Ishikawa (cell line): ENCODE results near the gene EEA1.

Source experiments
- CEBPB ChIP-seq: IDR thresholded peaks from 2 replicates; pipeline ENCODE4 v1.6.1; 2012
- CREB1 ChIP-seq: IDR thresholded peaks from 2 replicates; pipeline ENCODE4 v1.6.1; 2012; ENCODE audit warnings: low read depth
- EGR1 ChIP-seq: IDR thresholded peaks from 2 replicates; pipeline ENCODE4 v1.6.1; 2012
- EP300 ChIP-seq: IDR thresholded peaks from 2 replicates; pipeline ENCODE4 v1.6.1; 2012; ENCODE audit warnings: borderline replicate concordance
- FOXM1 ChIP-seq: IDR thresholded peaks from 2 replicates; pipeline ENCODE4 v1.6.1; 2012; ENCODE audit warnings: low read depth, borderline replicate concordance
- MAX ChIP-seq: IDR thresholded peaks from 2 replicates; pipeline ENCODE4 v1.6.1; 2012
- NFIC ChIP-seq: IDR thresholded peaks from 2 replicates; pipeline ENCODE4 v1.6.1; 2012
- RAD21 ChIP-seq: IDR thresholded peaks from 2 replicates; pipeline ENCODE4 v1.6.1; 2012; ENCODE audit warnings: low read depth
- REST ChIP-seq: IDR thresholded peaks from 2 replicates; pipeline ENCODE4 v1.6.1; 2012; ENCODE audit warnings: low read depth, mild to moderate bottlenecking
- TAF1 ChIP-seq: IDR thresholded peaks from 2 replicates; pipeline ENCODE4 v1.6.1; 2012; ENCODE audit warnings: low read depth, mild to moderate bottlenecking
- TCF12 ChIP-seq: IDR thresholded peaks from 2 replicates; pipeline ENCODE4 v1.6.1; 2012; ENCODE audit warnings: low read depth
- TEAD4 ChIP-seq: IDR thresholded peaks from 2 replicates; pipeline ENCODE4 v1.6.1; 2012
- USF1 ChIP-seq: IDR thresholded peaks from 2 replicates; pipeline ENCODE4 v1.6.1; 2012
- YY1 ChIP-seq: IDR thresholded peaks from 2 replicates; pipeline ENCODE4 v1.6.1; 2012; ENCODE audit warnings: low read depth
- ZBTB7A ChIP-seq: IDR thresholded peaks from 2 replicates; pipeline ENCODE4 v1.6.1; 2012; ENCODE audit warnings: low read depth

Gene EEA1

GRCh38 chr12:92943482-92944250, 14.6 kb upstream of the EEA1 start:
- TF ChIP-seq RAD21: no peak
- TF ChIP-seq CREB1: no peak
- TF ChIP-seq TCF12: no peak
- TF ChIP-seq ZBTB7A: no peak
- TF ChIP-seq REST: no peak
- TF ChIP-seq EGR1: no peak
- TF ChIP-seq EP300: no peak
- TF ChIP-seq TAF1: no peak
- TF ChIP-seq TEAD4: no peak
- no peak for TF ChIP-seq USF1
- no peak for TF ChIP-seq FOXM1
- no peak for TF ChIP-seq YY1
- no peak for TF ChIP-seq CEBPB
- no peak for TF ChIP-seq MAX
- TF ChIP-seq NFIC: no peak

GRCh38 chr12:92942905-92943304, 13.8 kb upstream of the EEA1 start:
- TF ChIP-seq TAF1 (no peak), EGR1 (no peak), FOXM1 (no peak), ZBTB7A (no peak), MAX (no peak), USF1 (no peak), TCF12 (no peak), CREB1 (no peak)

GRCh38 chr12:92939116-92939515, 10.0 kb upstream of the EEA1 start:
- TF ChIP-seq REST (no peak), NFIC (no peak), FOXM1 (no peak)

- TF ChIP-seq YY1 (no peak), TEAD4 (no peak), REST (no peak), TCF12 (no peak), EGR1 (no peak), USF1 (no peak), EP300 (no peak), RAD21 (no peak), NFIC (no peak), MAX (no peak), CEBPB (no peak)
Observed at GRCh38 chr12:92938638-92939037, 9.5 kb upstream of the EEA1 start.
